Measurements from ENCODE around the gene DNAH5.

Gene DNAH5

GRCh38 chr5:13921578-13921977 lies 22.9 kb downstream of the DNAH5 start:
- Histone ChIP-seq H3K27ac (ENCODE audit: insufficient read depth in 1 of 2, low read depth in 1 of 2, low read length in 2 of 2, poor library complexity in 1 of 2, severe bottlenecking in 2 of 2) (no peak overlapping the region), H3K4me3 (ENCODE audit: control insufficient read depth in 1 of 7, extremely low read depth in 1 of 7, insufficient read depth in 4 of 7, low read depth in 2 of 7, low read length in 6 of 7) (no peak overlapping the region), H3K27me3 (replicated peaks in 2 of 5; ENCODE audit: control insufficient read depth in 4 of 5, insufficient read depth in 5 of 5, low read length in 4 of 5) (no peaks in the 10 kb centered on the region), H3K9me3 (ENCODE audit: control extremely low read depth in 1 of 5, control insufficient read depth in 4 of 5, insufficient read depth in 2 of 5, low read depth in 1 of 5, low read length in 4 of 5) (no peaks in the 10 kb centered on the region), H3K36me3 (ENCODE audit: control insufficient read depth in 4 of 4, insufficient read depth in 4 of 4, low read length in 3 of 4) (no peaks in the 10 kb centered on the region), H3K4me1 (ENCODE audit: control extremely low read depth in 1 of 4, control insufficient read depth in 4 of 4, insufficient read depth in 4 of 4, low read length in 3 of 4) (no peaks in the 10 kb centered on the region)
- ChIA-PET POLR2A (no interaction called here), CTCF (no interaction called here)
- 64% methylated on average over 2 of the region's 2 CpGs for WGBS (ENCODE audit: insufficient coverage)
- no peak for DNase-seq

DNA sequence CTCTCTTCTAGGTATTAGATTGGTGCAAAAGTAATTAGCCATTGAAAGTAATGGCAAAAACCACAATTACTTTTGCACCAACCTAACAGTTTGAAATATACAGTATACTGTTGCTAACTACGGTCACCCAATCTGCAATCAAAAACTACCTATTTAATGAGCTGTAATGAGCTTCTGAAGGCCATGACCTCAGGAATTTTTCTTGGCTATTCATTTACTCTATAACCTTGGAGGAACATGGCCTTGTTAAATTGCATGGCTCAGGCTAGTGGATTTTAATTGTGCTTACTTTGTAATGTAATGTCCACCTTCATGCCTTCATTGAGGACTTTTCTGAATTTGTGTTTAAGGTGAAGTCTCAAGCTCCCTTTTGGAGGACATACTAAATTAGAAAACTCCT lies 24.7 kb downstream of the DNAH5 start:
- Histone ChIP-seq H3K4me3 (ENCODE audit: control insufficient read depth in 1 of 7, extremely low read depth in 1 of 7, insufficient read depth in 4 of 7, low read depth in 2 of 7, low read length in 6 of 7) (no peak overlapping the region), H3K4me1 (ENCODE audit: control extremely low read depth in 1 of 4, control insufficient read depth in 4 of 4, insufficient read depth in 4 of 4, low read length in 3 of 4) (no peaks in the 10 kb centered on the region), H3K36me3 (ENCODE audit: control insufficient read depth in 4 of 4, insufficient read depth in 4 of 4, low read length in 3 of 4) (no peaks in the 10 kb centered on the region), H3K9me3 (ENCODE audit: control extremely low read depth in 1 of 5, control insufficient read depth in 4 of 5, insufficient read depth in 2 of 5, low read depth in 1 of 5, low read length in 4 of 5) (no peaks in the 10 kb centered on the region), H3K27ac (ENCODE audit: insufficient read depth in 1 of 2, low read depth in 1 of 2, low read length in 2 of 2, poor library complexity in 1 of 2, severe bottlenecking in 2 of 2) (no peak overlapping the region), H3K27me3 (replicated peaks in 2 of 5; ENCODE audit: control insufficient read depth in 4 of 5, insufficient read depth in 5 of 5, low read length in 4 of 5) (no peaks in the 10 kb centered on the region)
- ChIA-PET POLR2A (no interaction called here), CTCF (no interaction called here)
- 100% methylated on average over 1 of the region's 1 CpG for WGBS (ENCODE audit: insufficient coverage)
- DNase-seq, result no peak

DNA sequence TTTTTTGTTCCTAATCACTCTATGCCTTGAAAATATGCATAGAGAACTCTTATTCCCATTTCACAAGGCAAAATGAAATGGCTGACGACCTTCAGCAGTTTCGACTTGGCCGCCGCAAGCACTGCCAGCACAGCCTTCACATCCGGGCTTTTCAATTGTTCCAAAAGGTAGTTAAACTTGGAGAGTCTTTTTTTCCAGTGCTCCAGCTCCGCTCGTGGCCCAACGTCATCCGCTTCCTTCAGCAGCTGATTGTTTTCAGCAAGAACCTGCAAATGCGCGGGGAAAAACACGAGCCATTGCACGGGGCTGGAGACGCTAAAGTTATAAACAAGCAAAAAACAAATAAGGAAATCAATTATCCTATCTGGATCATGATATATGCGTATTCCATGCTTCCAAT lies 25.4 kb downstream of the DNAH5 start:
- H3K9me3 ChIP-seq (ENCODE audit: control extremely low read depth in 1 of 5, control insufficient read depth in 4 of 5, insufficient read depth in 2 of 5, low read depth in 1 of 5, low read length in 4 of 5), result no peaks in the 10 kb centered on the region
- no peaks in the 10 kb centered on the region for H3K27me3 ChIP-seq (replicated peaks in 2 of 5; ENCODE audit: control insufficient read depth in 4 of 5, insufficient read depth in 5 of 5, low read length in 4 of 5)
- H3K27ac ChIP-seq (ENCODE audit: insufficient read depth in 1 of 2, low read depth in 1 of 2, low read length in 2 of 2, poor library complexity in 1 of 2, severe bottlenecking in 2 of 2), result no peak overlapping the region
- CTCF ChIA-PET, result no interaction called here
- no peak overlapping the region for H3K4me3 ChIP-seq (ENCODE audit: control insufficient read depth in 1 of 7, extremely low read depth in 1 of 7, insufficient read depth in 4 of 7, low read depth in 2 of 7, low read length in 6 of 7)
- 93% methylated on average over 13 of the region's 15 CpGs for WGBS (ENCODE audit: insufficient coverage)
- POLR2A ChIA-PET, result no interaction called here
- no peaks in the 10 kb centered on the region for H3K36me3 ChIP-seq (ENCODE audit: control insufficient read depth in 4 of 4, insufficient read depth in 4 of 4, low read length in 3 of 4)
- DNase-seq, result no peak
- no peaks in the 10 kb centered on the region for H3K4me1 ChIP-seq (ENCODE audit: control extremely low read depth in 1 of 4, control insufficient read depth in 4 of 4, insufficient read depth in 4 of 4, low read length in 3 of 4)

DNA sequence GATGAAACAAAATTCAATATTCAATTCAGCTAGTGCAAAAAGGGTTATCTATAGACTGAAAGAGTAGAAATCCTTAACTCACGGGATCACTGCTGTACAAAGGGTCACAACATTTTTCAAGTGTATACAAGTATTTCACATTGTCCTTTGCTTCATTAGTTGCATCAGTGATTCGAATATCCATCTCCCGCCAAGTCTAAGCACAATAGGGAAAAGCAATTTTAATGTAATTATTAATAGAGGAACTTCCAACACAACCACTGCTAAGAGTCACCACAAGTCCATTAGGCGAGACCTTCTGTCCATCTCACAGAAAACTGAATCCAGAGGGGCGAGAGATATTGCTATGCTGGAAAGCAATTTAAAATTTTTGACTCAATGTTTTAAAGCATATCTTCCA lies 27.4 kb downstream of the DNAH5 start:
- ChIA-PET POLR2A (no interaction called here), CTCF (no interaction called here)
- Histone ChIP-seq H3K27me3 (replicated peaks in 2 of 5; ENCODE audit: control insufficient read depth in 4 of 5, insufficient read depth in 5 of 5, low read length in 4 of 5) (no peaks in the 10 kb centered on the region), H3K27ac (ENCODE audit: insufficient read depth in 1 of 2, low read depth in 1 of 2, low read length in 2 of 2, poor library complexity in 1 of 2, severe bottlenecking in 2 of 2) (no peak overlapping the region), H3K36me3 (ENCODE audit: control insufficient read depth in 4 of 4, insufficient read depth in 4 of 4, low read length in 3 of 4) (no peaks in the 10 kb centered on the region), H3K4me3 (ENCODE audit: control insufficient read depth in 1 of 7, extremely low read depth in 1 of 7, insufficient read depth in 4 of 7, low read depth in 2 of 7, low read length in 6 of 7) (no peak overlapping the region), H3K9me3 (ENCODE audit: control extremely low read depth in 1 of 5, control insufficient read depth in 4 of 5, insufficient read depth in 2 of 5, low read depth in 1 of 5, low read length in 4 of 5) (no peaks in the 10 kb centered on the region), H3K4me1 (ENCODE audit: control extremely low read depth in 1 of 4, control insufficient read depth in 4 of 4, insufficient read depth in 4 of 4, low read length in 3 of 4) (no peaks in the 10 kb centered on the region)
- 100% methylated on average over 2 of the region's 5 CpGs for WGBS (ENCODE audit: insufficient coverage)
- DNase-seq, result no peak

- Histone ChIP-seq H3K36me3 (ENCODE audit: control insufficient read depth in 4 of 4, insufficient read depth in 4 of 4, low read length in 3 of 4) (no peaks in the 10 kb centered on the region), H3K27me3 (replicated peaks in 2 of 5; ENCODE audit: control insufficient read depth in 4 of 5, insufficient read depth in 5 of 5, low read length in 4 of 5) (no peaks in the 10 kb centered on the region), H3K4me3 (ENCODE audit: control insufficient read depth in 1 of 7, extremely low read depth in 1 of 7, insufficient read depth in 4 of 7, low read depth in 2 of 7, low read length in 6 of 7) (no peak overlapping the region), H3K9me3 (ENCODE audit: control extremely low read depth in 1 of 5, control insufficient read depth in 4 of 5, insufficient read depth in 2 of 5, low read depth in 1 of 5, low read length in 4 of 5) (no peaks in the 10 kb centered on the region), H3K4me1 (ENCODE audit: control extremely low read depth in 1 of 4, control insufficient read depth in 4 of 4, insufficient read depth in 4 of 4, low read length in 3 of 4) (no peaks in the 10 kb centered on the region), H3K27ac (ENCODE audit: insufficient read depth in 1 of 2, low read depth in 1 of 2, low read length in 2 of 2, poor library complexity in 1 of 2, severe bottlenecking in 2 of 2) (no peak overlapping the region)
- ChIA-PET POLR2A (no interaction called here), CTCF (no interaction called here)
- WGBS (ENCODE audit: insufficient coverage), result 100% methylated on average over 3 of the region's 3 CpGs
- no peak for DNase-seq
Measured at GRCh38 chr5:13913962-13914361, 30.5 kb downstream of the DNAH5 start.

GRCh38 chr5:13910637-13911288 lies 33.7 kb downstream of the DNAH5 start:
- H3K36me3 ChIP-seq (ENCODE audit: control insufficient read depth in 4 of 4, insufficient read depth in 4 of 4, low read length in 3 of 4), result no peaks in the 10 kb centered on the region
- no peak overlapping the region for H3K4me3 ChIP-seq (ENCODE audit: control insufficient read depth in 1 of 7, extremely low read depth in 1 of 7, insufficient read depth in 4 of 7, low read depth in 2 of 7, low read length in 6 of 7)
- POLR2A ChIA-PET, result no interaction called here
- no peak overlapping the region for H3K27ac ChIP-seq (ENCODE audit: insufficient read depth in 1 of 2, low read depth in 1 of 2, low read length in 2 of 2, poor library complexity in 1 of 2, severe bottlenecking in 2 of 2)
- 91% methylated on average over 13 of the region's 13 CpGs for WGBS (ENCODE audit: insufficient coverage)
- CTCF ChIA-PET, result no interaction called here
- no peaks in the 10 kb centered on the region for H3K4me1 ChIP-seq (ENCODE audit: control extremely low read depth in 1 of 4, control insufficient read depth in 4 of 4, insufficient read depth in 4 of 4, low read length in 3 of 4)
- no peak for DNase-seq
- H3K27me3 ChIP-seq (replicated peaks in 2 of 5; ENCODE audit: control insufficient read depth in 4 of 5, insufficient read depth in 5 of 5, low read length in 4 of 5), result no peaks in the 10 kb centered on the region
- H3K9me3 ChIP-seq (ENCODE audit: control extremely low read depth in 1 of 5, control insufficient read depth in 4 of 5, insufficient read depth in 2 of 5, low read depth in 1 of 5, low read length in 4 of 5), result no peaks in the 10 kb centered on the region

DNA sequence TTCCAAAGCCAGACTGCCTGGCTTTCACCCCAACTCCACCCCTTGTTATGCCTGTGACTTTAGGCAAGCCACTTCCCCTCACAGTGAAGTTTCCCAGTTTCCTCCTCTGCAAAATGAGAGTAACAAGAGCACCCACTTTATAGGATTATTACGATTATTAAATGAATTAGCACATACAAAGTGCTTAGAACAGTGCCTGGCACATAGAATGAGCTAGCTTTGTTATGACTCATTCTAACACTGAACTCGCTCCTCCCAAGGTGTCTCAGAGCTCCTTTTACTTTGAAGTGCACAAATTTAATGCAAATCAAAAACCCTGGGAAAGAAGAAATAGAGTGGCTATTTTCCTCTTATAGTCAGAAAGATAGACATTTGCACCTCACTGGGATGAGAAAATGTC lies 34.3 kb downstream of the DNAH5 start:
- H3K4me3 ChIP-seq (ENCODE audit: control insufficient read depth in 1 of 7, extremely low read depth in 1 of 7, insufficient read depth in 4 of 7, low read depth in 2 of 7, low read length in 6 of 7), result no peak overlapping the region
- ChIA-PET POLR2A (no interaction called here), CTCF (no interaction called here)
- no peak overlapping the region for H3K27ac ChIP-seq (ENCODE audit: insufficient read depth in 1 of 2, low read depth in 1 of 2, low read length in 2 of 2, poor library complexity in 1 of 2, severe bottlenecking in 2 of 2)
- H3K4me1 ChIP-seq (ENCODE audit: control extremely low read depth in 1 of 4, control insufficient read depth in 4 of 4, insufficient read depth in 4 of 4, low read length in 3 of 4), result no peaks in the 10 kb centered on the region
- H3K27me3 ChIP-seq (replicated peaks in 2 of 5; ENCODE audit: control insufficient read depth in 4 of 5, insufficient read depth in 5 of 5, low read length in 4 of 5), result no peaks in the 10 kb centered on the region
- 100% methylated on average over 2 of the region's 2 CpGs for WGBS (ENCODE audit: insufficient coverage)
- no peak for DNase-seq
- no peaks in the 10 kb centered on the region for H3K36me3 ChIP-seq (ENCODE audit: control insufficient read depth in 4 of 4, insufficient read depth in 4 of 4, low read length in 3 of 4)
- H3K9me3 ChIP-seq (ENCODE audit: control extremely low read depth in 1 of 5, control insufficient read depth in 4 of 5, insufficient read depth in 2 of 5, low read depth in 1 of 5, low read length in 4 of 5), result no peaks in the 10 kb centered on the region

Data from common myeloid progenitor, CD34-positive (primary cell).